GM19023 (cell line): Measurements from ENCODE around the gene TTC21B.

Experiments used
- ATAC-seq: cut with Tn5 transposase; IDR thresholded peaks from one replicate; pipeline ENCODE4 v1.9.1; 2021; ENCODE audit warnings: mild to moderate bottlenecking, moderate library complexity; ENCODE audit not compliant: unreplicated experiment

The TTC21B gene

GRCh38 chr2:165840333-165840958, 113.1 kb downstream of the TTC21B start:
- ATAC-seq = no peak

- no peak for ATAC-seq
These were observed 114.0 kb downstream of the TTC21B start for GRCh38 chr2:165839610-165840009.

GRCh38 chr2:165837122-165837521, 116.5 kb downstream of the TTC21B start:
- no peak for ATAC-seq

GRCh38 chr2:165835363-165835762, 118.2 kb downstream of the TTC21B start:
- no peak for ATAC-seq

- no peak for ATAC-seq
These were observed 120.4 kb downstream of the TTC21B start for GRCh38 chr2:165833156-165833555.

- no peak for ATAC-seq
These were observed 125.7 kb downstream of the TTC21B start for GRCh38 chr2:165827921-165828276.

GRCh38 chr2:165827016-165827920, 126.3 kb downstream of the TTC21B start:
- no peak for ATAC-seq

- ATAC-seq = no peak
These were observed 128.5 kb downstream of the TTC21B start for GRCh38 chr2:165825041-165825440.
